Heart left ventricle (tissue), 16 donors: Measurements from ENCODE around the gene MYH6. TPM values are rescaled to one million over a fixed set of nuclear protein-coding genes. Genes with fewer than 3 reads are reported as not detected.

ENCODE experiments used
- ATAC-seq, 4 donors: fragments of 200-7000 bp; cut with Tn5 transposase; one replicate each; pipeline ENCODE4 v1.9.1; 2020 to 2022; ENCODE audit warnings: moderate library complexity in 4 of 4, mild to moderate bottlenecking in 3 of 4, moderate number of reproducible peaks in 1 of 4
- DNase-seq, 5 donors: peaks; one replicate each; pipeline ENCODE4 v3.0.0-alpha.2; 2020
- H3K27ac ChIP-seq, 12 donors: fragments of 200-600 bp; sonication (generic) in 4 of 12; one replicate each; pipeline versions ENCODE4 v1.5.0 to v1.8.0; 2016 to 2022; ENCODE audit warnings: mild to moderate bottlenecking in 2 of 12
- H3K27me3 ChIP-seq, 9 donors: fragments of 200-600 bp; sonication (generic) in 2 of 9; one replicate each; pipeline versions ENCODE4 v1.5.1 to v1.8.0; 2016 to 2022; ENCODE audit warnings: mild to moderate bottlenecking in 3 of 9
- H3K36me3 ChIP-seq, 9 donors: fragments of 200-600 bp; sonication (generic) in 2 of 9; one replicate each; pipeline versions ENCODE4 v1.5.0 to v1.8.0; 2018 to 2022; ENCODE audit warnings: mild to moderate bottlenecking in 2 of 9
- H3K4me1 ChIP-seq, 12 donors: fragments of 200-600 bp; sonication (generic) in 4 of 12; one replicate each; pipeline versions ENCODE4 v1.5.0 to v1.8.0; 2016 to 2022; ENCODE audit warnings: mild to moderate bottlenecking in 3 of 12
- H3K4me3 ChIP-seq, 12 donors: fragments of 200-600 bp; sonication (generic) in 4 of 12; one replicate each; pipeline versions ENCODE4 v1.5.0 to v1.8.0; 2017 to 2022; ENCODE audit warnings: mild to moderate bottlenecking in 9 of 12, moderate library complexity in 4 of 12
- H3K9me3 ChIP-seq, 12 donors: fragments of 200-600 bp; sonication (generic) in 4 of 12; one replicate each; pipeline versions ENCODE4 v1.5.0 to v1.8.0; 2016 to 2022; ENCODE audit warnings: mild to moderate bottlenecking in 1 of 12
- POLR2A ChIP-seq, 2 donors: fragments of 450-650 bp; IDR thresholded peaks; one replicate each; pipeline ENCODE4 v1.6.1; 2017; ENCODE audit warnings: antibody characterized with exemption in 2 of 2, mild to moderate bottlenecking in 2 of 2, moderate library complexity in 2 of 2
- WGBS, 4 donors: extraction: QIAGEN DNeasy Blood & Tissue Kit in 2 of 4; methylation state at CpG; one replicate each; pipeline versions ENCODE4 v1.1.5 to v1.1.7; 2013 to 2018; 5-methylcytosine and 5-hydroxymethylcytosine counted together
- intact Hi-C, 10 donors: fragments of 100-400 bp; cut with DNase I; formaldehyde crosslinking; loops; one replicate each; pipeline versions ENCODE4 v1.11.1 to v1.14.2; 2022
- polyA plus RNA-seq, 2 donors: library from polyadenylated mRNA; stranded (reverse); fragments of 200-250 nt; gene quantifications; one replicate each; pipeline ENCODE4 v1.2.3, GENCODE V29; 2013
- total RNA-seq, 9 donors: library from RNA; depleted of rRNA in 2 of 9; stranded (reverse); fragments of >200 nt in 2 of 9; fragmentation: NEBNext Ultra II Directional in 3 of 9; extraction: Animal tissue kit (Norgen Biotek cat#: 25700) in 3 of 9; gene quantifications; one replicate each; pipeline versions ENCODE4 v1.1.0 to v1.2.4, GENCODE V29; 2016 to 2023
- TF ChIP-seq, protein P1 (sequence below), 12 donors: fragments of 200-600 bp; sonication (generic) in 4 of 12; IDR thresholded peaks; one replicate each; pipeline versions ENCODE4 v1.5.0 to v1.8.0; 2018 to 2022; ENCODE audit warnings: antibody characterized with exemption in 12 of 12, mild to moderate bottlenecking in 5 of 12
- donor health status: ischemic (EF 13 %, LVEDD 7.1; RV severe dilation, severe dysfunction).
- donor health status: healthy with polysubstance abuse.
- donor health status: DM: no; HTN: yes; CAD: no.
- donor health status: DM: no; HTN: no; CAD: no.
- donor health status: ischemic (EF 25% LVEDD 6.9; RV normal size, moderate dysfunction).
- donor health status: ischemic (EF 25% LVEDD 5.7; RV mildly dilated, moderate dysfunction).
- donor health status: healthy.
- donor health status: DM: yes; HTN: yes; CAD: no.
- donor health status: ischemic (EF 35%, LVEDD 5.7; RV mildly dilated, moderate dysfunction).
- donor health status: nonischemic (EF 11% LVEDD 7.7; RV severe dilation, severe dysfunction).
- donor health status: DM: yes; HTN: yes; CAD: no.
- donor health status: PGD.
- donor health status: ischemic (EF 29% LVEDD 5.4; RV normal size, mild dysfunction).
- donor health status: nonischemic (EF 23%, LVEDD 6.1; RV moderate dilation, normal function).

The MYH6 gene
- total and polyA plus RNA-seq, 11 donors, result 76.8 to 5,104 (median 1,271) TPM

DNA sequence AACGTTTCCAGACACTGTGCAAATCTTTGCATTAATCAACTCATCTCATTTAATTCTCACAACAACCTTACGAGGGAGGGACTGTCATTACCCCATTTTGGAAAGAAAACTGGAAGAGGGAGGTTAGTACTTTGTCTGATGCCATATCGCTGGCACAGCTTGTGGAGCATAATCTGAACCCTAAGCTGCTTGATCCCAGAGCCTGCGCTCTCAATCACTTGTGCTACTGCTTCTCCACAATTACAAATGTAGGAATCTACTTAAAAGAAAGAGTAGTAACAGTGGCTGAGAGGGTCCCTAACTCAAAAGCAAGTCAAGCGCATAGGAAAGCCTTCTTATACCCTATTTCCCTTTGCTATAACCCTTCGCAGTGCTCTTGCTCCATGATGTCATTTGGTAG, 46.3 kb downstream of the MYH6 start:
- no peak for ATAC-seq
- TF ChIP-seq POLR2A (IDR thresholded peaks at IDR 0.05), result no peak
- TF ChIP-seq, protein P1, sequence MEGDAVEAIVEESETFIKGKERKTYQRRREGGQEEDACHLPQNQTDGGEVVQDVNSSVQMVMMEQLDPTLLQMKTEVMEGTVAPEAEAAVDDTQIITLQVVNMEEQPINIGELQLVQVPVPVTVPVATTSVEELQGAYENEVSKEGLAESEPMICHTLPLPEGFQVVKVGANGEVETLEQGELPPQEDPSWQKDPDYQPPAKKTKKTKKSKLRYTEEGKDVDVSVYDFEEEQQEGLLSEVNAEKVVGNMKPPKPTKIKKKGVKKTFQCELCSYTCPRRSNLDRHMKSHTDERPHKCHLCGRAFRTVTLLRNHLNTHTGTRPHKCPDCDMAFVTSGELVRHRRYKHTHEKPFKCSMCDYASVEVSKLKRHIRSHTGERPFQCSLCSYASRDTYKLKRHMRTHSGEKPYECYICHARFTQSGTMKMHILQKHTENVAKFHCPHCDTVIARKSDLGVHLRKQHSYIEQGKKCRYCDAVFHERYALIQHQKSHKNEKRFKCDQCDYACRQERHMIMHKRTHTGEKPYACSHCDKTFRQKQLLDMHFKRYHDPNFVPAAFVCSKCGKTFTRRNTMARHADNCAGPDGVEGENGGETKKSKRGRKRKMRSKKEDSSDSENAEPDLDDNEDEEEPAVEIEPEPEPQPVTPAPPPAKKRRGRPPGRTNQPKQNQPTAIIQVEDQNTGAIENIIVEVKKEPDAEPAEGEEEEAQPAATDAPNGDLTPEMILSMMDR (IDR thresholded peaks at IDR 0.05), result no peak
- no peaks in the 10 kb centered on the region for H3K9me3 ChIP-seq
- intact Hi-C loops, result loop anchor here in 1 of 10 donors (5.0 kb wide), 1 partner anchor 34 kb away; no protein-coding TSS in a partner anchor
- WGBS, 4 donors, result 69 to 82% (median 77%) methylated on average over 6 of the region's 6 CpGs
- no peak overlapping the region for H3K27ac ChIP-seq
- H3K36me3 ChIP-seq, result peaks cover 0 to 8% (median 0%) of the 10 kb centered on the region in 9 donors
- DNase-seq, result no peak
- peaks cover 0 to 32% (median 6%) of the 10 kb centered on the region in 12 donors for H3K4me1 ChIP-seq
- H3K4me3 ChIP-seq, result no peak overlapping the region
- H3K27me3 ChIP-seq, result peaks cover 0 to 36% (median 0%) of the 10 kb centered on the region in 9 donors

DNA sequence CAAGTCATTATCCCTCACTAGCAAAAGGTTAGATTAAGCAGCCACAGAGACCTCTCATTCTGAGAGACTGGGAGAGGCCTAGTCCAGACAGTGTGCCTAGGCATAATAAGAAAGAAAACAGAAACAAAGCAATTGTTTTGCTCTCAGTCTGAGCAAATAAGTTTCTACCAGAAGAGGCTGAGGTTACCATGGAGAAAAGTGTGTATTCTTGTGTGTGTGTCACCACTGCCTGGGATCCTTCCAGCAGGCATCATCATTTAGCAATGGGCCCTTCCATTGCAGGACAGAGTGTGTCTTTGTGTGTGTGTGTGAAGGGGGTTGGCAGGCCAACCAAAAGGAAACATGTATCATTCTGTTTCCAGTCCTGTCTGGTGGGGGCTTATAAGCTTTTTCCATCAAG, 46.8 kb downstream of the MYH6 start:
- Histone ChIP-seq H3K9me3 (no peaks in the 10 kb centered on the region), H3K27ac (peak overlapping the region in 1 of 12 donors; percentile 1), H3K4me1 (peaks cover 0 to 32% (median 6%) of the 10 kb centered on the region in 12 donors), H3K27me3 (peaks cover 0 to 31% (median 0%) of the 10 kb centered on the region in 9 donors), H3K4me3 (no peak overlapping the region), H3K36me3 (peaks cover 0 to 8% (median 0%) of the 10 kb centered on the region in 9 donors)
- intact Hi-C loops, result loop anchor here in 1 of 10 donors (5.0 kb wide), 1 partner anchor 34 kb away; no protein-coding TSS in a partner anchor
- no peak for TF ChIP-seq POLR2A (IDR thresholded peaks at IDR 0.05)
- TF ChIP-seq, protein P1 (IDR thresholded peaks at IDR 0.05), result no peak
- no peak for ATAC-seq
- DNase-seq, result no peak

DNA sequence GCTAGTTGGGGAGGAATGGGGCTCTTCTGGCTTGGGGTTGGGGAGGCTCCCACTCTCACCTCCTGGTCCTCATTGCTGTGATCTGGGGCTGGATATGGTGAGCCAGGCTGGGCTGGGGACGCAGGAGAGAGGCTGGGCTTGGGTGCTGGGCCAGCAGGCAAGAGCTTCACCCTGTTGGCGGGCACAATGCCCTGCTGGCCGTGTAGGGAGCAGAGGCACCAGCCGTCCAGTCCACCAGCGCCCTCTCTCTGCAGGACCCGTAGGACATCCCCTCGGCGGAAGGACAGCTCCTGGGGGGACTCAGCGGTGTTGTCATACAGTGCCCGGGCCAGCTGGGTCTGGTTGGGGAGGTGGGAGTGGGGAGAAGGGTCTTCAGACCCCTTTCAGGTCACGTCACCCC, 47.6 kb downstream of the MYH6 start:
- Histone ChIP-seq H3K4me3 (no peak overlapping the region), H3K27ac (peak overlapping the region in 1 of 12 donors; percentile 43), H3K4me1 (peaks cover 0 to 26% (median under 1%) of the 10 kb centered on the region in 12 donors), H3K9me3 (no peaks in the 10 kb centered on the region), H3K36me3 (peaks cover 0 to 8% (median 0%) of the 10 kb centered on the region in 9 donors), H3K27me3 (peaks cover 0 to 25% (median 0%) of the 10 kb centered on the region in 9 donors)
- peak in 1 of 5 donors; percentile 49 for DNase-seq
- ATAC-seq, result peak in 1 of 4 donors; percentile 30
- intact Hi-C loops, result loop anchor here in 1 of 10 donors (5.0 kb wide), 1 partner anchor 33 kb away; no protein-coding TSS in a partner anchor
- 62 to 89% (median 67%) methylated on average over 3 to 11 of the region's 11 CpGs for WGBS, 4 donors
- TF ChIP-seq, protein P1 (IDR thresholded peaks at IDR 0.05), result peak in 3 of 12 donors; percentile 8 to 17 (median 17)
- no peak for TF ChIP-seq POLR2A (IDR thresholded peaks at IDR 0.05)

DNA sequence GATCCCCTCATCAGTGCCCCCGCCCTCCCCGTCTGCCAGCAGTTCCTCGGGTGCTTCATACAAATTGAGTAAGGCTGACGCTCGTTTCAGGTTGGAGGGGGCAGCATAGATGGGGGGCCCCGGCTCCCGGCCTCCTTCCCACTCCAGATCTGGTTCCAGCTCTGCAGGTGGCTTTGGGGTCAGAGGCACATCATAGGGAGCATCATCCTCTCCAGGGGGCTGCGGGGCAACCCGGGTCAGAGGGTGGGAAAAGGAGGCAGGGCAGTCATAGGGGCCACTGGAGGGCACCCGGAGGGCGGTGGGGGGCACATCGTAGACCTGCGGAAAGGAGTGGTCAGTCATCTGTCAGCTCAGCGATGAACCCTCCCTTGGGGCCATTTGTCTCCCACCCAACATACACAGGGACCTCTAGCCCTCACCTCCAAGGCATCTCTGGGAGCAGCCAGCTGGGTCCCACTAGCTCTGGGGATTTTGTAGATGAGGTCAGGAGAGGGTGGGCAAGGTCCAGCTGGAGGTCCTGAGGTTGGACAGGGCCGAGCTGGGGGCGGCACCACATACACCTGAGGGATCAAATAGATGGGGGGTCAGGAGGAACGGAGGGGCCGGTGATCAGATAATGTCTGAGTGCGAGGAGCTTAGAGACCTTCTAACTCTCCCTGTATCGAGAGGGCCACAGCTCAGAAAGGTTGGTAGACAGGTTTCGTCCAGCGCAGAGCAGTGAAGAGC, 48.2 kb downstream of the MYH6 start:
- peaks cover 0 to 26% (median 0%) of the 10 kb centered on the region in 12 donors for H3K4me1 ChIP-seq
- intact Hi-C loops, result loop anchor here in 1 of 10 donors (5.0 kb wide), 1 partner anchor 33 kb away; no protein-coding TSS in a partner anchor

More for the DNA sequence above, 48.2 kb downstream of the MYH6 start:
- no peak for DNase-seq
- no peak for ATAC-seq
- Histone ChIP-seq H3K36me3 (peaks cover 0 to 8% (median 0%) of the 10 kb centered on the region in 9 donors), H3K9me3 (no peaks in the 10 kb centered on the region), H3K27me3 (peaks cover 0 to 19% (median 0%) of the 10 kb centered on the region in 9 donors), H3K4me3 (no peak overlapping the region), H3K27ac (peak overlapping the region in 1 of 12 donors; percentile 43)
- whole genome bisulfite sequencing, 4 donors, result 89 to 92% (median 90%) methylated on average over 20 to 22 of the region's 22 CpGs
- TF ChIP-seq POLR2A (IDR thresholded peaks at IDR 0.05), result no peak
- TF ChIP-seq, protein P1 (IDR thresholded peaks at IDR 0.05), result no peak
